Upper lobe of left lung (tissue), 6 donors: ENCODE results near the gene SLC30A7. TPM values are rescaled to one million over a fixed set of nuclear protein-coding genes. Genes with fewer than 3 reads are reported as not detected.
A peak's percentile ranks its signal among the peaks of the same experiment; 100 is the strongest.

Source experiments
- ATAC-seq, 2 donors: fragments of 200-7000 bp; cut with Tn5 transposase; one replicate each; pipeline ENCODE4 v1.9.1; 2022; ENCODE audit warnings: mild to moderate bottlenecking in 2 of 2, moderate library complexity in 2 of 2; ENCODE audit not compliant: low FRiP score in 2 of 2
- DNase-seq, 2 donors: peaks; one replicate each; pipeline ENCODE4 v3.0.0-alpha.2; 2019 to 2020
- H3K27ac ChIP-seq, 4 donors: fragments of 200-600 bp; sonication (generic); one replicate each; pipeline ENCODE4 v1.5.1; 2016 to 2019
- H3K27me3 ChIP-seq, 4 donors: fragments of 200-600 bp; sonication (generic); one replicate each; pipeline ENCODE4 v1.5.1; 2017 to 2019
- H3K36me3 ChIP-seq, 4 donors: fragments of 200-600 bp; sonication (generic); one replicate each; pipeline ENCODE4 v1.5.1; 2016 to 2019
- H3K4me1 ChIP-seq, 4 donors: fragments of 200-600 bp; sonication (generic); one replicate each; pipeline ENCODE4 v1.5.1; 2018 to 2019
- H3K4me3 ChIP-seq, 4 donors: fragments of 200-600 bp; sonication (generic); one replicate each; pipeline ENCODE4 v1.5.1; 2017 to 2019; ENCODE audit warnings: mild to moderate bottlenecking in 2 of 4, moderate library complexity in 1 of 4
- H3K9me3 ChIP-seq, 4 donors: fragments of 200-600 bp; sonication (generic); one replicate each; pipeline ENCODE4 v1.5.1; 2018 to 2019
- CTCF ChIP-seq, 6 experiments: fragments of 450-650 bp in 4 of 6; fragments of 200-600 bp in 2 of 6; sonication (generic) in 2 of 6; IDR thresholded peaks; one replicate each; pipeline ENCODE4 v1.5.1; 2016 to 2019; ENCODE audit warnings: antibody characterized with exemption in 6 of 6
- EP300 ChIP-seq, 4 donors: sonication (generic); formaldehyde crosslinking; IDR thresholded peaks; one replicate each; pipeline ENCODE4 v1.5.1; 2017; ENCODE audit warnings: antibody characterized with exemption in 4 of 4, control low read depth in 2 of 4
- POLR2A ChIP-seq, 4 donors: fragments of 450-650 bp; IDR thresholded peaks; one replicate each; pipeline ENCODE4 v1.5.1; 2016 to 2017; ENCODE audit warnings: antibody characterized with exemption in 4 of 4, mild to moderate bottlenecking in 2 of 4
- POLR2AphosphoS5 ChIP-seq, 2 donors: sonication (generic); formaldehyde crosslinking; IDR thresholded peaks; one replicate each; pipeline ENCODE4 v1.5.1; 2017; ENCODE audit warnings: antibody characterized with exemption in 2 of 2
- WGBS, 2 donors: methylation state at CpG; one replicate each; pipeline ENCODE4 v1.1.5; 2017 to 2018; 5-methylcytosine and 5-hydroxymethylcytosine counted together
- total RNA-seq, 6 donors: library from RNA; depleted of rRNA in 4 of 6; stranded (reverse); fragments of >200 nt in 4 of 6; gene quantifications; one replicate each; pipeline versions ENCODE4 v1.1.0 to v1.2.1, GENCODE V29; 2016 to 2021
- donor health status: DM: no; HTN: no; CAD: no; lungs with moderate emphysema.
- donor health status: DM: no; HTN: yes; CAD: no; lungs with severe emphysema.

Gene SLC30A7
- total RNA-seq, 6 donors from 2014 or later = 8.4 to 34.5 (median 26.4) TPM

GRCh38 chr1:100896481-100896982 lies 642 bp downstream of the SLC30A7 start:
- ATAC-seq (peak; percentile 35 to 50), DNase-seq (peak in 1 of 2 donors; percentile 40)
- H3K4me1 ChIP-seq = peaks cover 15 to 27% (median 16%) of the 10 kb centered on the region in 4 donors
- H3K36me3 ChIP-seq = peaks cover 0 to 34% (median 8%) of the 10 kb centered on the region in 4 donors
- H3K4me3 ChIP-seq = peak overlapping the region; percentile 64 to 83 (median 74)
- H3K27ac ChIP-seq = peak overlapping the region; percentile 90 to 96 (median 92)
- H3K9me3 ChIP-seq = no peaks in the 10 kb centered on the region
- 0 to 3% methylated on average over 12 of the region's 12 CpGs for WGBS, 2 donors
- no peak for TF ChIP-seq EP300 (IDR thresholded peaks at IDR 0.05)
- TF ChIP-seq POLR2AphosphoS5 (IDR thresholded peaks at IDR 0.05) = peak in 1 of 2 donors; percentile 29
- no peaks in the 10 kb centered on the region for H3K27me3 ChIP-seq

GRCh38 chr1:100902365-100902764 lies 6.5 kb downstream of the SLC30A7 start:
- no peak for DNase-seq
- H3K27ac ChIP-seq = no peak overlapping the region
- no peak overlapping the region for H3K4me3 ChIP-seq
- no peaks in the 10 kb centered on the region for H3K9me3 ChIP-seq
- peaks cover under 1 to 11% (median 6%) of the 10 kb centered on the region in 4 donors for H3K4me1 ChIP-seq
- H3K27me3 ChIP-seq = no peaks in the 10 kb centered on the region
- no peak for ATAC-seq
- TF ChIP-seq CTCF (IDR thresholded peaks at IDR 0.05) (no peak), EP300 (IDR thresholded peaks at IDR 0.05) (no peak), POLR2AphosphoS5 (IDR thresholded peaks at IDR 0.05) (no peak), POLR2A (IDR thresholded peaks at IDR 0.05) (no peak)
- peaks cover 2 to 64% (median 10%) of the 10 kb centered on the region in 4 donors for H3K36me3 ChIP-seq
- WGBS, 2 donors = 96 to 100% methylated on average over 1 of the region's 1 CpG

- no peaks in the 10 kb centered on the region for H3K27me3 ChIP-seq
- H3K36me3 ChIP-seq = peaks cover 6 to 71% (median 17%) of the 10 kb centered on the region in 4 donors
- no peak overlapping the region for H3K27ac ChIP-seq
- H3K4me1 ChIP-seq = no peaks in the 10 kb centered on the region
- ATAC-seq (no peak), DNase-seq (no peak)
- H3K4me3 ChIP-seq = no peak overlapping the region
- 95 to 100% methylated on average over 1 of the region's 1 CpG for WGBS, 2 donors
- H3K9me3 ChIP-seq = no peaks in the 10 kb centered on the region
- no peak for TF ChIP-seq POLR2AphosphoS5 (IDR thresholded peaks at IDR 0.05)
- no peak for TF ChIP-seq EP300 (IDR thresholded peaks at IDR 0.05)
- no peak for TF ChIP-seq POLR2A (IDR thresholded peaks at IDR 0.05)
- TF ChIP-seq CTCF (IDR thresholded peaks at IDR 0.05) = no peak
These were observed 7.9 kb downstream of the SLC30A7 start for GRCh38 chr1:100903777-100904176.

- 97 to 100% methylated on average over 2 of the region's 2 CpGs for WGBS, 2 donors
- no peak overlapping the region for H3K4me3 ChIP-seq
- DNase-seq = no peak
- H3K36me3 ChIP-seq = peaks cover 6 to 71% (median 16%) of the 10 kb centered on the region in 4 donors
- TF ChIP-seq CTCF (IDR thresholded peaks at IDR 0.05) = no peak
- no peak for TF ChIP-seq POLR2A (IDR thresholded peaks at IDR 0.05)
- TF ChIP-seq EP300 (IDR thresholded peaks at IDR 0.05) = no peak
- TF ChIP-seq POLR2AphosphoS5 (IDR thresholded peaks at IDR 0.05) = no peak
- ATAC-seq = no peak
- no peaks in the 10 kb centered on the region for H3K4me1 ChIP-seq
- no peaks in the 10 kb centered on the region for H3K9me3 ChIP-seq
- H3K27me3 ChIP-seq = no peaks in the 10 kb centered on the region
- H3K27ac ChIP-seq = no peak overlapping the region
These were observed 8.6 kb downstream of the SLC30A7 start for GRCh38 chr1:100904528-100904927.

GRCh38 chr1:100905181-100905580 lies 9.3 kb downstream of the SLC30A7 start:
- Histone ChIP-seq H3K4me3 (no peak overlapping the region), H3K36me3 (peaks cover 9 to 71% (median 15%) of the 10 kb centered on the region in 4 donors), H3K27ac (no peak overlapping the region), H3K4me1 (no peaks in the 10 kb centered on the region), H3K27me3 (no peaks in the 10 kb centered on the region), H3K9me3 (no peaks in the 10 kb centered on the region)
- no peak for TF ChIP-seq POLR2A (IDR thresholded peaks at IDR 0.05)
- TF ChIP-seq EP300 (IDR thresholded peaks at IDR 0.05) = no peak
- no peak for TF ChIP-seq POLR2AphosphoS5 (IDR thresholded peaks at IDR 0.05)
- no peak for TF ChIP-seq CTCF (IDR thresholded peaks at IDR 0.05)
- no peak for DNase-seq
- 94 to 96% methylated on average over 3 of the region's 3 CpGs for WGBS, 2 donors
- ATAC-seq = no peak
